Hematopoietic multipotent progenitor cell treated with erythropoietin and hydrocortisone succinate and interleukin-3 and kit ligand, for 8 days (in vitro differentiated cells): Measurements from ENCODE around the gene CBX4.

Experiments
- DNase-seq: peaks from one replicate; pipeline ENCODE4 v3.0.0-alpha.2; 2015

CBX4 gene

DNA sequence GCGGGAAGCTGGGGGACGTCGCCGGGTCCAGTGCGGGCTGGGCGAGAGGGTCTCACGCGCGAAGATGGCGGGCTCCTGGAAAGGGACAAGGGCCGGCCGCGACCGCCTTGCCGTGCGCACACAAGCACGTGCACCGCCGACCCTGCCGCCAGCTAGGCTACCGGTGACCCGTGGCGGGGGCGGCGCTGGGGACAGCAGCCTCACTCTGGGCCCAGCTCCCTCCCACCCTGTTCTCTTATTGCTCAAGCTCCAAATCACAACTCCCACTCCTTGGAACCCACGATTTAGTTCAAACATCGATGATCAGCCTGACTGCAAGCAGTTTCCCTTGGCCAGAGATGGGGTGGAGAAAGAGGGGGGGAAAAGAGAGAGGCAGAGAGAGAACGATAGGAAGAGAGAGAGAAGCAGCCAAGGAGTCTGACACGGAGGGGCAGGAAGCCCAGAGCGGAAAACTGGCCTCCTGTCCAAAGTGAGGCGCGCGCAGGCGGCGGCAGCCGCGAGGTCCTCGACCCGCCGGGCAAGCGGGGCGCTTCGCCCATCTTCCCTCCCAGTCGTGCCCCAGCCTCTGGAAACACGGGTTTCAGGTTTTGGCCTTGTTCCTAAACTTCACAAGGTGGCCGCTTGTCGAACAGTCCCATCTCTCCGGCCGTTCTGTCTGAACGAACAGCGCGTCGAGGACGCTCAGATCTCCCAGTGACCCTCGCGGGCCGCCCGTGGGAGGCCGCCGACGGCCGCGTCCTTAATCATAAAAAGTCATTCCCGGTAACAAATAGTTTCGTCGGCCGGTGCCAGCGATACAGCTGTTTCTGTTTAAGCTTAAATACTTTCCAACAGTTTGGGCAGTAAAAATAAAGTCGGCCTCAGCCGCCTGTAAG, 40.7 kb downstream of the CBX4 start:
- no peak for DNase-seq

DNA sequence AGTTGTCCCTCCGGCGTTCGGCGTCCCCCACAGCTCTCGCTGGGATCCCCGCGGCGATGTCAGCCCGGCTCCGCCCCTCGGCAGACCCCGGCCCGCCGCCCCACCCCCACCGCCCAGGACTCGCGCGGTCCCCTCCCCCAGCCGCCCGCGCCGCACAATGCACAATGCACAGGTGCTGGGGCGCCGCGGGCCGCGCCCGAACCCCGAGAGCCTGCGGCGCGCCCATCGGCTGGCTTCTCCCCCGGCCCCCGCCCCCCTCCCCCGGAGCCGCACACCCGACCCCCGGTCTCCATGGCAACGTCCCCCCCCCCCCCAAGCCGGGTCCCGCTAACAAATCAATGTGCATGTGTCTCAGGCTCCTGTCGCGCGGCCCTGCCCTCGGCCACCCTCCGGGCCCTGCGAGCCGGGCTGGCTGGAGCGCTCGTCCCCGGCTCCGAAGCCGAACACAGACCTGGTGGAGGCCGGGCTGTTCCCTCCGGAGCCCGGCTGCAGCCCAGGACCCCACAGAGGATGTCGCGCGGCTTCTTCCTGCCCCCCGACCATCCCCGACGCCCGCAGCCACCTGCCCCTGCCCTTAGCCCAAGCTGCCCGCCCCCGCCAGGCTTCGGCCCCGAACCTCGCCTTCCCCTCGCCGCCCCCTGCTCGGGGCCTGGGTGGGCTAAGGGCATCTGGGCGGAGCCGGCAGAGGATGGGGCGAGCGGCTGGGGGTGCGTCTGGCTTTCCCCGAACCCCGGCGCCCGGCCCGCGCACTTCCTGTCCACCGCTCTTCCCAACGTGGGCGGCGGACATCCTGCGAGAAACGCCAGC, 41.5 kb downstream of the CBX4 start:
- DNase-seq, result no peak

DNA sequence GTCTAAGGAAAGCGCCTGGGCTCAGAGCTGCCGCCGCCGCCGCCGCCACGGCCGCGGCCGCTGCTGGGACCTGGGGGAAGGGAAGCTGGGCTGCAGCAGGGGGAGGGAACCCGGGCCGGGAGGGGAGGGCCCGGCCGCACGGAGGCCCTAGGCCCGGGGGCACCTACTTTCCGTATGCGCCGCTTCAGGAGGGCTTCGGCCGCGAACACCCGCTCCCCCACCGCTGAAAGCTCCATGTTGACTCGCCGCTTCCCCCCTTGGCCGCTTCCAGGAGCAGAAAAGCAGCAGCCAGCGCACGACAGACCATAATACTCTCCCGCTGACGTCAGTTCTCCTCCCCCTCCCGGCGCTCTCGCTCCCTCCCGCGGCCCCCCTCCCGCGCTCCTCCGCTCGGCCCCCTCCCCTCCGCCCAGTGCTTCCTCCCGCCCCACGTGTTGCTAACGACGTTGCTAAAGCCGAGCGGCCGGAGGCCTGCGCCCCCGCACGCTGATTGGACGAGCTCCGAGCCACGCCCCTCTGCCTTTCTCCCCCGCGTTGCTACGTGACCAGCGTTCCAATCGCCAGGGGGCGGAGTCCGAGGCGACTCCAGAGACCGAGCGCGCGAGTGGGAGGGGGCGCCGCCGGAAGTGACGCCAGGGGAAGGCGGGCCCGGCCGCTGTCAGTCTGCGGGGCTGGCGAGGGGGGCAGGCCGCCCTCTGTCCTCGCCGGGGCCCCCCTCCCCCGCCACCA, 42.3 kb downstream of the CBX4 start, which contains the start of gene CBX8:
CBX8 (minus strand) TSS at position 315 of the 729 bp plus-strand sequence; CDS start at position 236, 79 bp downstream.
- DNase-seq, result peak; percentile 99

DNA sequence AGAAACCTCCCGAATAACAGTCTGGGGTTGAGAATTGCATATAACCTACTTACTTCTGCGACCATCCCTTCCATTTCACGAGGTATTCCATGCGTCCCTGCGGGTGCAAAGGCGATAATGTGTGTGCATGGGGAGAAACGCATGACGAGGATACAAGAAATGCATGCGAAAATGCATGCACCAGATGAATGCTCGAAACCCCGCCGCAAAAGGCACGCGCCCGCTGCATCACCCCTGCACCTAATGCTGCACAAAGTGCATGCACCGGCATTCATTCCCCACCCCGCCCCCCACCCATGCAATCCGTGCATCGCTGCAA, 42.8 kb downstream of the CBX4 start:
- DNase-seq, result no peak

DNA sequence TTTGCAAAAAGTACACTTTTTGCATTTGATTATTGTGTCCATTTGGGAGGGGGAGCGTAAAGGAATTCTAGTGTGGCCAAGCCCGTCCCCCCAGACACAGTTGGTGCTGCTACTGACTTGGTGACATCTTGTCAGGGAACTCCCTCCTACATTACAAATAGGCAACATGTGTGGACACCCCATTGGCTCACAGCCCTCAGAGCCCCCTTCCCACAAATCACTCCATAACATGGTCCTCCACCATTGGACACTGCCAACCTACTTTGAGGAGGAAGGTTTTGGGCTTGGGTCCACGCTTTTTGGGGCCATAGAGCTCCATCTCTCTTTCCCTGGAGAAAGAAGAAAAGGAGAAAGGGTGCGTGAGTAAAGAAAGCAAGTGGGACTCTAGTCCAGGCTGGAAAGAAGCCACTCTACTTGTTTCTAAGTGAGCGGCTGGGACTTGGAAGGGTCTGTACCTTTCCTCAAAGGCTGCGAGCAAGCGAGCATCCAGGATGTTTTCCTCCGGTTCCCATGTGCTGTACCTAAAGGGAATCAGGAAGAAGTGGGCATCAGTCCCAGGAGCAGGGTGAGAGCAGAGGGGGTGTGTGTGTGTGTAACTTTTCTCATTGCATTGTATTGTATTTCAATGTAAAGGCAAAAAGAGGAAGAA, 43.3 kb downstream of the CBX4 start:
- DNase-seq, result no peak

DNA sequence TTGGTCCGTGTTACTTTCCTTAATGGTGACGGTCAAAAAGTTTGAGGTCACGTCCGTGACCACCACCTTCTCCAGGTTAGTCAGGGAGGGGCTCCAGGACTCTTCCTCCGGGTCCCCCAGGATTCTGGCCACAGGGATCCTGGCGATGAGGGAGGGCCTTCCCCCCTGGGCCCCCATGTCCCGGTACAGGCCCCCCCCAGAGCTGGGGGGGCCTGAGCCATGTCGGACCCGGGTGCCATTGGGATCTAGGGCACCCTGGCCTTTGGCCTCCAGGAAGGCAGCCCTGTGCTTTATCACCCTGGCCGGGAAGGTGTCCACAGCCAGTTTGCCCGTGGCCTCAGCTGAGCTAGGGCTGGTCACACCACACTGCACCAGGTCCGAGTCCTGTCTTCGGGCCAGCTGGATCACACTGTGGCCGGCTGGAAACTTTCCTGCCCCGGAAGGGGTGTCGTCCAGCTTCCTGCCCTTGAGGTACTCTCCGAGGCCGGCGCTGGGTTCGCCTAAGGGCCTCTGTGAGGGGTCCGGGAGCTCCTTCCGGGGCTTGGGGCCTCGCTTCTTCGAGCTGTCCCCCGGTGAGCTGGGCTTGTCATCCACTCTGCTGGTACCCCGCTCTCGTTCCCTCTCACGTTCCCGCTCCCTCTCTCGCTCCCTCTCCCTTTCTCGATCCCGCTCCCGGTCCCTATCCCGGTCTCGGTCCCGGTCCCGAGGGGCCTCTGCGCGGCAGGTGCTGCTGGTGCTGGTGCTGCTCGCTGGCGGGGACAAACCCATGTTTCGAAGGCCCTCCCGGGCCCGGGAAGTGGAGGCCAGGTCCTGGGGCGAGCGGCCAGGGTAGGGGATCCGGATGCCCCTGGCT, 44.4 kb downstream of the CBX4 start:
- DNase-seq, result no peak

DNA sequence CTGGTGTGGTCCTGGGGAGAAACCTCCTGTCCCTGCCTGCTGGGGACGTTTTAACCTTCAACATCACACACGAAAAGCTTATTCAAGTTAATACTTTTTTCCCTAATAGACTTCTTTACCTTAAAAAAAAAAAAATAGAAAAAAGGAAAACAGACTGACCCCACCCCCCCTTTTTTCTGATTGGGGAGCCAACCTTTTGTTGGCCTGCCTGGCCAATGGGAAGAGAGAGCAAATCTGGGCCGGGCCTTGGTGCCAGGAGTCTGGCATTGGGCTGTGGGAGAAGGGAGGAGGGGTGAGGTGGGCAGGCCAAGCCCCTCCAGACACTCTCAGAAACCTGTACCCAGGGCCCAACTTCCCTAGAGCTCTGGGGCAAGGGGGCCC, 45.3 kb downstream of the CBX4 start:
- DNase-seq, result no peak

DNA sequence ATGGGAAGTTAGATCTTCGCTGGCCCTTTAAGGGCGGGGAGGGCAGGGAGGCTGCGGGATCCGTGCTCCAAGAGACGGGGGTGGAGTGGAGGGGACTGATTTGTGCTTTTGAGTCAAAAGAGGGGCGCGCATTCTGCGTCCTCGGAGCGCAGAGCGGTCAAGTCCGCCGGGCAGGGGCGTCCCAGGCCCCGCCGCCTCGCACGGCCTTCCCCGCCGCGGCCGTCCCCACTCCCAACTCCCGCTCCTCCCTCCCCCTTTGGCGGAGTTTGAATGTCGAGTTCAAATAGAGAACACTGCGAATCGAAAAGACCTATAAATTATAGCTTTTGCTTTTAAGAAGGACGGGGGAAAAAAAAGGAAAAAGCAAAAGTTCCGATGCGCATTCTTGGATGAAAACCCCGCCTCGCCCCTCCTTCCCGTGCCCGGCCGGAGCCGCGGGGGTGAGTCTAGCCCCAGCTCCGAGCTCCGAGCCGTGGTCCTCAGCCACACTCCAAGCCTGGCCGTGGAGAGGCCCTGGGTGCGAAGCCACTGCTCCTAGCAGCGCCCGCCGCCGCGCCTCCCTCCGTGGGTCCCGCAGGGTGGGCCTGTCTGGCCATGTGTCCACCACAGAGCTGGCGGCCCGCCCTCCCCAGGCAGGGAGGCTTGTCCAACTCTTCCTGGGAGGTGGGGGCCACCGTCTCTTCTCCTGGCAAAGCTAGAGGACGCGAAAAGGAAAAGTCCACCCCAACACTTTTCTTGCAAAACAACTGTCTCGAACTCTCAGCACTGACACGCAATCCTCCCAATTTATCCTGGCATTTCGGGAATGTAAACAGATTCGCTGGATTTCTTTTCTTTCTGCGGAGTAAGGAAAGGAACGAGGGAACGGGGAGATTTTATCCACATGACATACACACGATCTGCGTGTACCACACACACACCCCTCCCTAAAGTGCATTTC, 46.0 kb downstream of the CBX4 start:
- no peak for DNase-seq

DNA sequence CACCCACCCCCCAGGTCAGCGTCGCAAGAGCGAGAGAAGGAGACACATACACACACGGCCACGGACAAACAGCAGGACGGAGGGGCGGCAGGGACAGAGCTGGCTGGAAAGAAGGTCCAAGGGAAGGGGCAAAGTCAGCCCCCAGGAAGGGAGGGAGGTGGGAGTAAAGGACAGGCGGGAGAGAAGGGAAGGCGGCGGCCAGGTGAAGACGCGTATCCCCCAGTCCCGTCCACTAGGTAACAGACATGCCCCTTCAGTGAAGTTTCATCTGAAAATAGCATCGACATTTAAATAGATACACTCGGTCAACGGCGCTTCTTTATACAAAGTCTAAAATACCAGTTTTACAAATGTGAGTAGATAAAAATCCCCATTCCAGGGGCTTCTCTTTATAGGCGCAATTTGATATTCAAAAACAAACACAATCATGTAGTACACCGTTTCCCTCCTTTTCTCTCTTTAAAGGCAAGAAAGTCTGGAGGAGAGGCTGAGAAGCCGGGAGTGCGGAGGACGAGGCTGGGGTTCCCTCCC, 46.8 kb downstream of the CBX4 start:
- DNase-seq, result no peak

DNA sequence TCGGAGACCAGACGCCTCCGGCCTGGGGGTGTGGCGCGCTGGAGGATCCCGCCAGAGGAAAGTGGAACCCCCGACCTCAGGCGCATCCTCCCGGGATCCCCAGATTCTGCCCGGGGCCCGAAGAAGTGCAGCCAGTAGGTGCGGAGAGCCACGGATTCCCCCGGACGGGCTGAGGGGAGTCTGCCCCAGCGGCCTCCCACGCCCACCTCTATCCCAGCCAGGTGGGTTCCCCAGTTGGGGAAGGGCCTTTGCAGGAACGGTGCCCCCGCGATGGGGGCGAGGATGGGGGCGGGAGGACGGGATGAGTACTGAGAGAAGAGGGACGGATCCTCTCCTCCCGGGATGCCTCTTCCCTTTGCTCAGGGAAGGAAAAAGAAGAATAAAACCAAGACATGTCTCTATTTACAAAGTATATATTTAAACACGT, 47.5 kb downstream of the CBX4 start:
- DNase-seq, result no peak

DNA sequence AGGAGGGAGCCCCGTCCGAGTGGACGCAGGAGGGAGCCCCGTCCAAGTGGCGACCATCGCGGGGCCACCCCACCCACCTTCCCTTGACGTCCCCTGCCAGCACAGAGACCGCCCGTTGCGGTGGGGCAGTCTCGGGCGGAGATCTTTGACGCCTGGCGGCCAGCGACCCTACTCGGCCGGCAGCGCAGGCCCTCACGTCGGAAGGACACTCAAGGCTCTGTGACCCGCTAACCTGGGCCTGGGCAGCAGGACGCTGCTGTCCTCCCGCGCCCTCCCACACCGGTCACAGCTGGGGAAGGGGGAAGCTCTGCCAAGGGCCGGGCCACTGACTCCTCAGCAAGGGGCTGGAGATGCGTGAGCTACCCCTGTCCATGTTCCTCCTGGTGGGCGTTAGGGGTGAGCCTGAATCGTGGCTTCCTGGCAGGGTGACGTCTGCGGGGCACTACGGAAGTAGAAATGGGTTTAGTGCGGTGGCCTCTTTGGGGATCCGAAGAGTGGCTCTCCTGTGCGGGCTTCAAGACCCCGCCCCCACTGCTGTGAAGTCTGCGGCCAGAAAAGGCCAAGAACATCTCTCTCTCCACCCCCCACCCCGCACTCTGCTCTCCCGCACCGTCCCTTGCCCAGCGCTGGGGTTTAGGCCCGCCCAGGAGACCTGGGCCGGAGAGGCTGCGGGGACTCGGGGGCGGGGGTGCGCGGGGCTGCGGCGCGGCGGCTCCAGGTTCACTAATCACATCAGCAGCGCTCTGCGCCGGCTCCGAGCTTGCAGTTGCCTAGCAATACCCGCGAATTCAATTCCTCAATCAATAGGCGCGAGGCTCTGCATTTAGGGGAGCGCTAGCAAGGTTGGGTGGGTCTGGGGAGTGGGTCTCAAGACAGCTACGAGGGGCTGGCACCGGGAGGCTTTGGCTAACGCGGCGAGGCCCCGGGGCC, 48.2 kb downstream of the CBX4 start:
- DNase-seq, result no peak

DNA sequence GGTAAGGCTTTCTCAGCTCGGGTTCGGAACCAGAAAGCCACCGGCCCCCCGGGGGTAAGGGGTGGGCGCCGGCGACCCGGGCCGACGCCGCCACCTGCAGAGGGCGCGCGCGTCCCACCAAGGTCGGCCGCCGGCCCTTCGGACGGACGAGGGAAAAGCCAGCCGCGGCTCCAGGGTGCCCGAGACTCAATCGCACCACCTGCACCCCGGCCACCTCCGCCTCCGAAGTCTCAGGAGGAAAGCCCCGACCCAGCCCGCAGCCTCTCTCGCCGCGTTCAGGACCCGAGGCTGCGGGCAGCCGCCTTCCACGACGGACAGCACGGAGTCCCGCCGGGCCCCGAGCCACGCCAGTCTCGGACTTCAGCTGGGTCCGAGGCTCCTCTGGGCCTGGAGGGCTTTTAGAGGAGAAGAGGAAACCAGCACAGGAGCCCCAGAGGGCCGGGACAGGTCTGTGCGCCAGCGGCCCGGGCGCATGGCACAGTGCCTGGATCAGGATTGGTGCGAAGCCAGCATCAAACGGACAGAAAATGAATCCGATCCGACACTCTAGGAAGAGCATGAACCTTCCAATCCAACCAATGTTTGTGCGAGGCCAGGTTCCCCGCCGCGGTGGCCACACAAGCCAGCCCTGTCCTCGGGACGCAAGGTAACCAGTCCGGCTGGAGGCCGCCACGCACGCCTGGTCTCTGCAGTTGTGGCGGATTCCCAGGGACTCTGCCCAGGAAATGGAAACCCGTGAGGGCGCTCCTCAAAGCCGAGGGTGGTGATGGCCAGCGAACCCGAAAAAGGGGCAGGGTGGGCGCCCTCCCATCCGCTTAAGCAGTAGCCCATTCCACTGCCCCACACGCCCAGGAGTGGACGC, 49.1 kb downstream of the CBX4 start:
- no peak for DNase-seq

DNA sequence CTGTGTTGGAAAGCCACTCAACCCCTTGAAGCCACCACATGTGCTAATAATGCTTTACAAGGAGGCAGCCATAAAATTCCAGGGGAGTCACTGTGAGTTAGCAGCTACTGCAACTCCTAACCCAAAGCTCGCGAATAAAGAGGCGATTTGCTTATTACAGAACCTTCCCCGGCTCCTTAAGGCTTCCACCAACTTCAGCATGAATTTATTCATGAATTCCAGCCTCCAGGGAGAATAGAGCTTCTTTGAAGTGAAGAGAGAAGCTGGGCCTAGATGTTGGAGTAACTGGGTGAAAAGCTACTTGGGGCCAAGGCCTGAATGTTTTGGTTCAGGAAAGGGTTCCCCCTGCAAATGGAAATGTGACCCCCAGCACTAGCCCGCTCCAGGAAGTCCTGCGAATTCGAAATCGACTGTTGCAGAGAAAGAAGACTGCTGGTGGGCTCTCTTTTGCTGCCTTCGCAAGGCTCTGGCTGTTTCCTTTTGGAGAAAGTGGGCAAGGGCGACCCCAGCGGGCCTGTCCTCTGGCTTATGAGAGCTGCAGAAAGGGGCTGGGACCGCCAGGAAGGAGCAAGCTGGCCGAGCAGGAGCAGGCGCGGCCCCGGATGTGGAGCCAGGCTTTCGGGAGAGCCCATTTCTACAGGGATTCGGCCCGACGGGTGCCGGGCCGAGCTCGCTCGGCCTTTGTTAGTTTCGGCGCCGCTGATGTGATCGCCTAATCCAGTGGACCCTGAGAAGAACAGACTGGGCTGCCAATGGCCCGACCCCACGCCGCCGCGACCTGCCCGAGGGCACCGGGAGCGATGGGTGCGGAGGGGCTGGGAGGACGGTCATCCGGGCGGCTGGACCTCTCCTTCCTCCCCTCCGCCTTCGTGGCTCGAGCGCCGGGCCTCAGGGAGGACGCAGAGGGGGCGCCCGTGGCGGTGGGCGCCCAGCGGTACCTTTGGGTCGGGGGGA, 50.0 kb downstream of the CBX4 start:
- DNase-seq, result no peak

DNA sequence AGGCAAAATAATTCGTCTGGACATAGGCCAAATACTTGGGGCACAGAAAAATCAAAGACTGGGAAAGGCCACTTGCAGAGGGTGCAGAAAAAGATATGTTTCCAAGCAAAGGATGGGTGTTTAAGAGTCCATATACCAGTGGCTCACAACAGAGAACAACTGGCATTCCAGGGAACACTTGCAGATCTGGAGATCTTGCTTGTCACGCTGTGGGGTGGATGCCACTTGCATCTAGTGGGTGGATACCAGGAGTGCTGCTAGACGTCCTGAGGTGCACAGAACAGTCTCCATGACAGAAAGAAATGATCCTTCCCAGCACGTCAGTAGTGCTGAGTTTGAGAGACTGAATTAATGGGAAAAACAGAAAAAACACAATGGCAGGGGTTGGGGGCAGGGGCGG, 50.8 kb downstream of the CBX4 start:
- no peak for DNase-seq

DNA sequence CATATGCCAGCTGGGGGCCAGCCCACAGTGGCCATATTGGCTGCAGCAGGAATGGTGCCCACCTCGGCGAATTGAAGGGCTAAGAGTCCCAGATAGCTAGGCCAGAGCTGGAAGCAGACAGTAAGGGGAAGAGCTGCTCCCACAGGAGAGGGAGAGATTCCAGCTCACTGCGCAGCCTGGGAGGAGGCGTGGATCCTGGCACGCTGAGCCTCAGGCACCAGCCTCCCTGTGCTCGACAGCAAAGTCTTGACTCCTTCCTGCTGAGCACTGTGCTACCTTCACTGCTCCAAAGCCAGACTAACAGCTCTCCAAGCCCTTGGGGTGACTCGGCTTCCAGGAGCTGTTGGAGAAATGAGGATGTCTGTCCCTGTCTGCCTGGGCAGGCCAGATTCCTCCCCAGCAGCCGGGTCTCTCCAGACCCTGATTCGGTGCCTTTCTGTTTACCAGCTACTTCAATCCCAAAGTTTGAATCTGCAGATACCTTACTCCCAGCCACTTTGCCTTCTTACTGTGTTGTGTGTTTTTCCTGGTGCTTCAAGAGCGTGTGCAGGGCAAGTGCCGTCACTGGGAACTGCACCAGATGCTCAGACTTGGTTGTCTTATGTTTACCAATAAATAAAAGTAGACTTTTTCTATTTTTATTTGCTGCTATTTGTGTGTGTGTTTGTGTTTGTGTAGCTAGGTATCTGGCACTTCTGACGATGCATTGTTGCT, 52.2 kb downstream of the CBX4 start:
- DNase-seq, result no peak
